Pancreas (tissue), 10 donors: ENCODE results near the gene WDPCP. TPM values are rescaled to one million over a fixed set of nuclear protein-coding genes. Genes with fewer than 3 reads are reported as not detected.
"Not testable (repeated sequence)": the region's sequence is repeated elsewhere in the genome, so short reads cannot be mapped to it uniquely, and the experiment has no call there.

Source experiments
- ATAC-seq, 4 donors: fragments of 200-7000 bp; cut with Tn5 transposase; one replicate each; pipeline versions ENCODE4 v1.8.0 to v1.9.1; 2020; ENCODE audit warnings: mild to moderate bottlenecking in 4 of 4, moderate library complexity in 4 of 4
- DNase-seq, 6 donors: peaks; one replicate each; pipeline ENCODE4 v3.0.0-alpha.2; 2020
- FAIRE-seq: peaks from 2 replicates; lab custom pipeline; 2012; peaks lifted over from hg19 to GRCh38; lab: Jason Lieb, UNC
- H3K27ac ChIP-seq, 4 donors: fragments of 200-600 bp; sonication (generic); 1 replicate in 3 of 4; 2 replicates in 1 of 4; pipeline versions ENCODE4 v1.5.0 to v1.8.0; 2020
- H3K27me3 ChIP-seq, 4 donors: fragments of 200-600 bp; one replicate each; pipeline ENCODE4 v1.8.0; 2021
- H3K36me3 ChIP-seq, 3 donors: fragments of 200-600 bp; sonication (generic) in 1 of 3; one replicate each; pipeline versions ENCODE4 v1.5.0 to v1.8.0; 2020 to 2021
- H3K4me1 ChIP-seq, 3 donors: fragments of 200-600 bp; one replicate each; pipeline ENCODE4 v1.8.0; 2021
- H3K4me3 ChIP-seq, 4 donors: fragments of 200-600 bp; sonication (generic) in 2 of 4; one replicate each; pipeline versions ENCODE4 v1.5.0 to v1.8.0; 2020 to 2021
- H3K9me3 ChIP-seq, 4 donors: fragments of 200-600 bp; one replicate each; pipeline ENCODE4 v1.8.0; 2021
- WGBS, 2 donors: extraction: QIAGEN DNeasy Blood & Tissue Kit; methylation state at CpG; one replicate each; pipeline ENCODE4 v1.1.7; 2013; 5-methylcytosine and 5-hydroxymethylcytosine counted together
- intact Hi-C, 3 donors: fragments of 100-400 bp; cut with DNase I; formaldehyde crosslinking; loops; one replicate each; pipeline versions ENCODE4 v1.11.1 to v1.14.2; 2022
- polyA plus RNA-seq, 2 donors: library from polyadenylated mRNA; stranded (reverse); fragments of 200-250 nt; gene quantifications; one replicate each; pipeline ENCODE4 v1.2.3, GENCODE V29; 2013
- total RNA-seq, 6 donors: library from RNA; stranded (reverse); fragmentation: NEBNext Ultra II Directional in 4 of 6; extraction: Animal tissue kit (Norgen Biotek cat#: 25700) in 4 of 6; gene quantifications; one replicate each; pipeline versions ENCODE4 v1.2.1 to v1.2.4, GENCODE V29; 2021 to 2023
- TF ChIP-seq, protein P1 (sequence below), 4 donors: fragments of 200-600 bp; sonication (generic) in 3 of 4; IDR thresholded peaks; one replicate each; pipeline versions ENCODE4 v1.5.0 to v1.8.0; 2021; ENCODE audit warnings: antibody characterized with exemption in 4 of 4
- donor health status: healthy with polysubstance abuse.
- donor health status: DM: no; HTN: no; CAD: no; lungs with moderate emphysema.
- donor health status: DM: no; HTN: no; CAD: no.
- donor health status: control.
- donor health status: control.
- donor health status: Bipolar disorder and iron deficiency.
- donor health status: DM: yes; HTN: yes; CAD: no.
- donor health status: DM: no; HTN: no; CAD: no.
- donor health status: DM: no; HTN: no; CAD: no.
- donor health status: DM: yes; HTN: yes; CAD: no.

Gene WDPCP
- total and polyA plus RNA-seq, 8 donors, result 1.9 to 6.1 (median 4.2) TPM

DNA sequence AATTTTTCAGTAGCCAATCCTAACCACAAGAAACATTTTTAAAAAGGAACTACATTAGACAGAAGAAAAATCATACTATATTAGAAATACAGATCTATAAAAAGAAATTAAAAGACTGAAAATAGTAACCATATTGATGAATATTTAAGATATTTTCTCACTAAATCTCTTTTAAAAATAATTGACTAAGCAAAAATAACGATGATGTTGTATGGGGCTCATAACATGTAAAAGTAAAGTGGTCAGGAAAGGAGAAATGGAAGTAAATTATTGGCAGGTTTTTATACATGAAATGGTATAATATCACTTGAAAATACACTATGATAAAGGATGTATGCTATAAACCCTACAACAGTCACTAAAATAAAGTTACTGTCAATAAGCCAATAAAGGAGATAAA is 5.4 kb downstream of the WDPCP start:
- H3K9me3 ChIP-seq, result no peaks in the 10 kb centered on the region
- H3K4me1 ChIP-seq, result peaks cover 7 to 22% (median 16%) of the 10 kb centered on the region in 3 donors
- TF ChIP-seq, protein P1, sequence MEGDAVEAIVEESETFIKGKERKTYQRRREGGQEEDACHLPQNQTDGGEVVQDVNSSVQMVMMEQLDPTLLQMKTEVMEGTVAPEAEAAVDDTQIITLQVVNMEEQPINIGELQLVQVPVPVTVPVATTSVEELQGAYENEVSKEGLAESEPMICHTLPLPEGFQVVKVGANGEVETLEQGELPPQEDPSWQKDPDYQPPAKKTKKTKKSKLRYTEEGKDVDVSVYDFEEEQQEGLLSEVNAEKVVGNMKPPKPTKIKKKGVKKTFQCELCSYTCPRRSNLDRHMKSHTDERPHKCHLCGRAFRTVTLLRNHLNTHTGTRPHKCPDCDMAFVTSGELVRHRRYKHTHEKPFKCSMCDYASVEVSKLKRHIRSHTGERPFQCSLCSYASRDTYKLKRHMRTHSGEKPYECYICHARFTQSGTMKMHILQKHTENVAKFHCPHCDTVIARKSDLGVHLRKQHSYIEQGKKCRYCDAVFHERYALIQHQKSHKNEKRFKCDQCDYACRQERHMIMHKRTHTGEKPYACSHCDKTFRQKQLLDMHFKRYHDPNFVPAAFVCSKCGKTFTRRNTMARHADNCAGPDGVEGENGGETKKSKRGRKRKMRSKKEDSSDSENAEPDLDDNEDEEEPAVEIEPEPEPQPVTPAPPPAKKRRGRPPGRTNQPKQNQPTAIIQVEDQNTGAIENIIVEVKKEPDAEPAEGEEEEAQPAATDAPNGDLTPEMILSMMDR (IDR thresholded peaks at IDR 0.05), result no peak
- no peak overlapping the region for H3K4me3 ChIP-seq
- ATAC-seq, result no peak
- H3K27me3 ChIP-seq, result no peaks in the 10 kb centered on the region
- DNase-seq, result no peak
- 98 to 100% methylated on average over 1 of the region's 1 CpG for WGBS, 2 donors
- no peak overlapping the region for H3K27ac ChIP-seq
- intact Hi-C loops, result no loop called here
- no peaks in the 10 kb centered on the region for H3K36me3 ChIP-seq
- no peak for FAIRE-seq

DNA sequence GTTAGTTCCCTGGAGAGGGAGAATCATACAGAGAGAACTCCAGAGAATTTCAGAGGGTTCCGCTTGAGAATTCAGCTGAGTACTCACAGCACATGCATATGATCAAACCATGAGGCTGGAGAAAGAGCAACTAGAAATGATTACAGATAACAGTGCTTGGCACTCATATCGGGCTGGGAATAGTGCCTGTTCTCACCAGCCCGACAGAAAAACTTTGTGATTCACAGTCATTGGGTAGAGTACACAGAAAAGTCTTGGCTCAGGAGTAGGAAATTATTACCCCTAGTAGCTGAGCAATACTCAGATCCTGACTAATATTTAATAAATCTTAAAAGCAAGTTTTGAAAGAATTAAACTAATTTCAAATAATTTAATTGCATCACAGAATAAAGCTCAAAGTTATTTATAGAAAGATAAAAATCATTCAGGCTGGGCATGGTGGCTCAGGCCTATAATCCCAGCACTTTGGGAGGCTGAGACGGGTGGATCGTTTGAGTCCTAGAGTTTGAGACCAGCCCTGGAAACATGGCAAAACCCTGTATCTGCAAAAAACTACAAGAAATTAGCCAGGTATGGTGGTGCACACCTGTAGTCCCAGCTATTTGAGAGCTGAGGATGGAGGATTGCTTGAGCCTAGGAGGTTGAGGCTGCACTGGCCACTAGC is 6.8 kb downstream of the WDPCP start:
- peaks cover 7 to 15% (median 11%) of the 10 kb centered on the region in 3 donors for H3K4me1 ChIP-seq
- intact Hi-C loops, result no loop called here
- DNase-seq, result peak in 4 of 6 donors; percentile 59 to 76 (median 70)
- H3K27ac ChIP-seq, result peak overlapping the region; percentile 24 to 81 (median 55)
- H3K9me3 ChIP-seq, result no peaks in the 10 kb centered on the region
- H3K27me3 ChIP-seq, result no peaks in the 10 kb centered on the region
- TF ChIP-seq, protein P1 (IDR thresholded peaks at IDR 0.05), result no peak
- ATAC-seq, result peak; percentile 98 to 99 (median 99)
- 33 to 40% methylated on average over 5 of the region's 5 CpGs for WGBS, 2 donors
- no peaks in the 10 kb centered on the region for H3K36me3 ChIP-seq
- peak overlapping the region in 1 of 4 donors; percentile 3 for H3K4me3 ChIP-seq
- FAIRE-seq, result no peak

DNA sequence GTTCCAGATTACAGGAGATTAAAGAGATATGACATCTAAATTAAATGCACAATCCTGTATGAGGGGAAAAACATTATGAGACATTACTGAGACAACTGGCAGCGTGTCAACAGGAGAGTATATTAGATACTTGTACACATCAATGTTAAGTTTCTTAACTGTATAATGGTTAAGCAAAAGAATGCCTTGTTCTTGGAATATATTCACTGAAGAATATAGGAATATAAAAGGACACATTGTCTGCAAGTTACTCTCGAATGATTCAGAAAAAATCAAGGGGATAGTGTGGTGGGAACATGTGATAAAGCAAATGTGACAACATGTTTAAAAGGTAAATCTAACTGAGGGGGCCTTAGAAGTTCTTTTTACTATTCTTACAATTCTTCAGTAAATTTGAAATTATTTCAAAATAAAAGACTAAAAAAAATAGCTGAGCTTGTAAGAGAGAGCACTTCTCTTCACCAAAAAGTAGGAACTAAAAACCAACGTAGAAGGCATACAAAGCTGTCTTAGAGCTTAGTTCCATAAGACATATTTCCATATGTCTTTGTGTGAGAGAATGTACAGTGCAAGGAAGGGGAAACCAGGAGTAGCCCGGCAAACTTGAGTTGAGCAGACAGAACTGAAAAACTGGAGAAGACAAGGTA is 7.5 kb downstream of the WDPCP start:
- DNase-seq (no peak), FAIRE-seq (no peak), ATAC-seq (peak in 1 of 4 donors; percentile 45)
- peak overlapping the region; percentile 24 to 81 (median 47) for H3K27ac ChIP-seq
- no peaks in the 10 kb centered on the region for H3K9me3 ChIP-seq
- peak overlapping the region in 1 of 4 donors; percentile 3 for H3K4me3 ChIP-seq
- WGBS, 2 donors, result 49 to 51% methylated on average over 4 of the region's 4 CpGs
- intact Hi-C loops, result no loop called here
- H3K36me3 ChIP-seq, result no peaks in the 10 kb centered on the region
- H3K27me3 ChIP-seq, result no peaks in the 10 kb centered on the region
- H3K4me1 ChIP-seq, result peaks cover 7 to 15% (median 11%) of the 10 kb centered on the region in 3 donors
- TF ChIP-seq, protein P1 (IDR thresholded peaks at IDR 0.05), result no peak

DNA sequence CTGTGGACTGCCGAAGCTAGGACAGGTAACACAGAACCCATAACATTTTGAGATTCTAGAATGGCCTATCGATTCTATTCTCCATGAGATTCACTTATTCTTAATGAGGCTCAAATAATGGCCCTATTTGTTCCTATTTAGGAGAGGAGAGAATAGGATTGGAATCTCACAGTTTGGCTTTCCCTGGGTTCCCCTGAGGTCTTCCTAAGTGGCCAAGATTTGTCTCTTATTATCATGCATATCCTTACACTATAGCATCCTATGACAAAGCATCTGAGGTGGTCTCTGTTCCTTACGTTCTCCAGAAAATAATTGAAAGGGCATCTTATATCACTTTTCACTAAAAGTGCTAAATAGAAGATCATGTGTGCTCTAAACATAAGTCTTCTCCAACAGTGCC is 9.5 kb downstream of the WDPCP start:
- ATAC-seq, result no peak
- no peaks in the 10 kb centered on the region for H3K36me3 ChIP-seq
- 94 to 98% methylated on average over 3 of the region's 3 CpGs for WGBS, 2 donors
- TF ChIP-seq, protein P1 (IDR thresholded peaks at IDR 0.05), result no peak
- no peak overlapping the region for H3K27ac ChIP-seq
- H3K27me3 ChIP-seq, result no peaks in the 10 kb centered on the region
- no peak for DNase-seq
- intact Hi-C loops, result no loop called here
- peaks cover 7 to 15% (median 11%) of the 10 kb centered on the region in 3 donors for H3K4me1 ChIP-seq
- FAIRE-seq, result no peak
- H3K9me3 ChIP-seq, result no peaks in the 10 kb centered on the region
- no peak overlapping the region for H3K4me3 ChIP-seq

DNA sequence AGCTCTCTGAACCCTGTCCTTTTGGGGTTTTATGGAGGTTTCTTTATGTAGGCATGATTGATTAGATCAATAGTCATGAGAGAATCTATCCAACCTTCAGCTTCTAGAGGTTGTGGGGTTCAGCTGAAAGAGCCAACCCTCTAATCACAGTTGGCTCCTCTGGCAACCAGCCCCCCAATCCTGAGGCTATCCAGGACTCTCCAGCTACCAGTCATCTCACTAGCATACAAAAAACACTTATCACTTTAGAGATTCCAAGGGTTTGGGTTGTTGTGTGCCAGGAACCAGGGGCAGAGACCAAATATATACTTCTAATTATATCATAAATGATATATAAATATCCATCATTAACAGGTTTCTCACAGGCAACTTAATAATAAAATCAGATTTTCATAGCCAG is 11.7 kb downstream of the WDPCP start:
- intact Hi-C loops, result no loop called here
- DNase-seq (no peak), FAIRE-seq (no peak), ATAC-seq (no peak)
- no peaks in the 10 kb centered on the region for H3K27me3 ChIP-seq
- H3K9me3 ChIP-seq, result no peaks in the 10 kb centered on the region
- H3K27ac ChIP-seq, result no peak overlapping the region
- TF ChIP-seq, protein P1 (IDR thresholded peaks at IDR 0.05), result no peak
- H3K36me3 ChIP-seq, result no peaks in the 10 kb centered on the region
- peaks cover under 1 to 13% (median 2%) of the 10 kb centered on the region in 3 donors for H3K4me1 ChIP-seq
- no peak overlapping the region for H3K4me3 ChIP-seq

DNA sequence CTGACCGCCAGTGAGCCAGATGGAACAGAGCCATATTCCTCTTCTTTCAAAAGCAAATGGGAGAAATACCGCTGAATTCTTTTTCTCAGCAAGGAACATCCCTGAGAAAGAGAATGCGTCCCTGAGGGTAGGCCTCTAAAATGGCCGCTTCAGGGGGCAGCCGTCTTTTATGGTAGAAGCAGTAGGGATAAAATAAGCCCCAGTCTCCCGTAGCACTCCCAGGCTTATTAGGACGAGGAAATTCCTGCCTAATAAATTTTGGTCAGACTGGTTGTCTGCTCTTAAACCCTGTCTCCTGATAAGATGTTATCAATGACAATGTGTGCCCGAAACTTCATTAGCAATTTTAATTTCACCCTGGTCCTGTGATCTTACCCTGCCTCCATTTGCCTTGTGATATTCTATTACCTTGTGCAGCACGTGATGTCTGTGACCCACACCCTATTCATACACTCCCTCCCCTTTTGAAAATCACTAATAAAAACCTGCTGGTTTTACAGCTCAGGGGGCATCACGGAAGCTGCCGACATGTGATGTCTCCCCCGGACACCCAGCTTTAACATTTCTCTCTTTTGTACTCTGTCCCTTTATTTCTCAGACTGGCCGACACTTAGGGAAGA is 14.4 kb downstream of the WDPCP start:
- DNase-seq, FAIRE-seq, ATAC-seq, intact Hi-C loops, H3K27ac ChIP-seq, H3K4me1 ChIP-seq, H3K9me3 ChIP-seq, H3K36me3 ChIP-seq, H3K4me3 ChIP-seq, H3K27me3 ChIP-seq: not testable (repeated sequence)
- 96 to 99% methylated on average over 13 of the region's 13 CpGs for WGBS, 2 donors

DNA sequence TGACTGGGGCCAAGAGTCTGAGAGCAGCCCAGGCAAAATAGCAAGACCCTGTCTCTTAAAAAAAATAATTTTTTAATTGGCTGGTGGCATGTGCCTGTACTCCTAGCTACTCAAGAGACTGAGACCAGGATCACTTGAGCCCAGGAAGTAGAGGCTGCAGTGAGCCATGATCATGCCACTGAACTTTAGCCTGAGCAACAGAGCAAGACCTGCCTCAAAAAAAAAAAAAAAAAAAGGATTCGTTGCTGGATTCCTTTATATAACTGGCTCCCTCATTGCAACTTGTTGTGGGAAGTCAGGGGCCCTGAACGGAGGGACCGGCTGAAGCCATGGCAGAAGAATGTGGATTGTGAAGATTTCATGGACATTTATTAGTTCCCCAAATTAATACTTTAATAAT is 15.3 kb downstream of the WDPCP start:
- H3K27ac ChIP-seq, H3K4me3 ChIP-seq, DNase-seq, H3K4me1 ChIP-seq, FAIRE-seq, intact Hi-C loops, H3K27me3 ChIP-seq, H3K9me3 ChIP-seq, H3K36me3 ChIP-seq, ATAC-seq: not testable (repeated sequence)
- WGBS, 2 donors, result 93 to 98% methylated on average over 3 of the region's 3 CpGs
